ENCODE measurements around the gene IGF2BP1.
"Not testable (repeated sequence)": the region's sequence is repeated elsewhere in the genome, so short reads cannot be mapped to it uniquely, and the experiment has no call there.

The IGF2BP1 gene

GRCh38 chr17:49055181-49055927 is 58.2 kb downstream of the IGF2BP1 start:
- DNase-seq, result no peak

DNA sequence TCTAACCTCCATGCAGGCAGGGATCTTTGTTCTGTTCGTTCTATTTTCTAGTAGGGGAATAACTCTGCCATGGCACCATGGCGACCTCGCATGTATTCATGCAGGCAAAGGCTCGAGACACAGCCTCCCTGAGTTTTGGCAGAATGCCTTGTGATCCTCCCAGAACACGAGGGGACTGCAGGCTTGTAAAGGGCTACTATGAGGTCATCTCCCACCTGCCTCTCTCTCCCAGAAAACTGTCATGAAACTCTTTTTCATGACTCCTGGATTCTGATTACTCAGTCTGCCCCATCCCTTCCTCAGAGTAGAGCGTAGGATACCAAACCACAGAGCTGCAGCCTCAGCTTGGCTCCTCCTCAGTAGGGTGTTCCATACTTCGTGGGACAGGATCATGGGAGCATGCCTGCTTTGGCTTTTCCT is 64.3 kb downstream of the IGF2BP1 start:
- DNase-seq, result no peak

DNA sequence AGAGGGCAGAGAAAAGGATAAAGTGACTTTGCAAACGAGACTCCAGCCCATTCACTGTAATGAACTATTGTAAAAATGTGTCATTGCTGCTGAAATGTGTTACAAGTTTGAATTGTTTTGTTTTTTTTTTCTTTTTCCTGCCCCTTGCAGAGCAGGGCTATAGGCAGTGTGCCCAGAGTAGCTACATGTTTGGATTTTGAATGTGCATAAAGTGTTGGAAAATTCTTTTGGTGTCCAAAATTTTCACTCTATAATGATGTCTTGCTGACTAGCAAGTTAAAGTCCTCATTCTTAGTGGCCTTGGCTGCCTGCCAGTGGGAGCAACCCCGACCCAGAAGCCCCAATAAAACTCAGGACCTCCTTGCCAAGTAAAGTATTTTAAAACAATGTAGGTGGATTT is 66.5 kb downstream of the IGF2BP1 start:
- no peak for DNase-seq

GRCh38 chr17:49067163-49067562 is 70.0 kb downstream of the IGF2BP1 start:
- DNase-seq, result no peak

DNA sequence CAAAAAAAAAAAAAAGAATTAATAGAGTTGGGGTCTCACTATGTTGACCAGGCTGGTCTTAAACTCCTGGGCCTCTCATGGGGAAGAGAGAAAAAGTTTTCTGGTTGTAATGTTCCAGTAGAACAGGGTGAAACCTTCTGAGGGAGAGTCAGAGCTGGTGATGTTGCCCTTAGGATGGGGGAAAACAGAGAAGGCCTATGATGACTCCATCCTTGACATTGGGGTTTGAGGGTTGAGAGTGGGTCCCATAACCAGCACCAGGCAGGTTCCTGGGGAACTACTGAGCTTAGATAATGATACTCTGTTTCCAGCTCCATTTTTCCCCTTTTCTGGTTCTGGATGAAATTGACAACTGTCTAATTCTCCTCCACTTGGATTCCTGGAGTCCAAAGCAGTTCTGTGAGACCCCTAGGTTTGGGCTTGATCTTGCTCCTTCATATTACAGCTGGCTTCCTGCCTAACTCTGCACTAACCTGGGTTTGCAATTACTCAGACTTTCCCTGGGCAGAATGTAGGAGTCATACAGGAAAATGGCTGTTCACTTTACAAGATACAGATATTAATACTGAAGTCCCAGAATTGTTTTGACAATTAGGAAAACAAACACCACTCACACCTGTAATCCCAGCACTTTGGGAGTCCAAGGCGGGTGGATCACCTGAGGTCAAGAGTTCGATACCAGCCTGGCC is 72.5 kb downstream of the IGF2BP1 start:
- DNase-seq, result no peak

DNA sequence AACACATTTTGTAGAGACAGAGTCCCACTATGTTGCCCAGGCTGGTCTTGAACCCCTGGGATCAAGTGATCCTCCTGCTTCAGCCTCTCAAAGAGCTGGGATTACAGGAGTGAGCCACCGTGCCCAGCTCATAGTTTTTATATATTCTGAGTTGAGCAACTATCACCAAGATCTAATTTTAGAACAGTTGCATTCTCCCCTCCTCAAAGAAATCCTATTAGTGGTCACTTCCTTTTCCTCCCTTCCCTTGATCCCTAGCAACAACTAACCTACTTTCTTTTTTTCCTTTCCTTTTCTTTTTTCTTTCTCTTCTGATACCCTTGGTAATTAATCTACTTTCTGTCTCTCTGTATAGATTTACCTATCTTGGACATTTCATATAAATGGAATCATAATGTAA is 73.9 kb downstream of the IGF2BP1 start:
- no peak for DNase-seq

DNA sequence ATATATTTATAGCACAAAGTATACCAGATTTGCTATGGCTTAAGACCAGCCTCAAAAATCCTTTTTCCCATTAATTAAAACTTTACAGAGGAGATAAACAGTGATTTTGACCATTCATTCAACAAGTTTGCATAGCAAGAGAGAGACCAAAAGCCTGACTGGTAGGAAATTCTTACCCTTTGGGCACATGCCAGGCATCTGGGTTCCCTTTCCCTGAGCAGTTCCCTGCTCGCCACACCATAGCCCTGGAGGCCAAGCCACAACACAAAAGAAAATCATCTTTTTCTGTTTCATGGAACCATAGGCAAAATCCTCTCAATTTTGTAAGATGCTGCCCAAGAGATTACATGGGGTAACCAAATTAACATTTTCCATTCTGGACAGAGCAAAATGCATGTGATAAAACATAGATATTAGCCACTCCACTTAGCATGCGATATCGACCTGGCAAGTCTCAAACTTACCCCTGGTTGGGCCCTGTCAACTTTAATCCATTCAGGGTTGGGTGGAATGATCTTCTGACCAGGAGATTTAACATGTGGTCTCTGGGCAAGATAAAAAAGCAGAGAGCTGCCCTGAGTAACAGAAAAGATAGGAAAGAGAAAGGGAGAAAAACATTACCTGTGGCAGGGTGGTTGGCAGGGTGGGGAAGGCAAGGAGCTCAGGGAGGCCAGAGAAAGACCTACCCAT is 77.8 kb downstream of the IGF2BP1 start:
- no peak for DNase-seq

DNA sequence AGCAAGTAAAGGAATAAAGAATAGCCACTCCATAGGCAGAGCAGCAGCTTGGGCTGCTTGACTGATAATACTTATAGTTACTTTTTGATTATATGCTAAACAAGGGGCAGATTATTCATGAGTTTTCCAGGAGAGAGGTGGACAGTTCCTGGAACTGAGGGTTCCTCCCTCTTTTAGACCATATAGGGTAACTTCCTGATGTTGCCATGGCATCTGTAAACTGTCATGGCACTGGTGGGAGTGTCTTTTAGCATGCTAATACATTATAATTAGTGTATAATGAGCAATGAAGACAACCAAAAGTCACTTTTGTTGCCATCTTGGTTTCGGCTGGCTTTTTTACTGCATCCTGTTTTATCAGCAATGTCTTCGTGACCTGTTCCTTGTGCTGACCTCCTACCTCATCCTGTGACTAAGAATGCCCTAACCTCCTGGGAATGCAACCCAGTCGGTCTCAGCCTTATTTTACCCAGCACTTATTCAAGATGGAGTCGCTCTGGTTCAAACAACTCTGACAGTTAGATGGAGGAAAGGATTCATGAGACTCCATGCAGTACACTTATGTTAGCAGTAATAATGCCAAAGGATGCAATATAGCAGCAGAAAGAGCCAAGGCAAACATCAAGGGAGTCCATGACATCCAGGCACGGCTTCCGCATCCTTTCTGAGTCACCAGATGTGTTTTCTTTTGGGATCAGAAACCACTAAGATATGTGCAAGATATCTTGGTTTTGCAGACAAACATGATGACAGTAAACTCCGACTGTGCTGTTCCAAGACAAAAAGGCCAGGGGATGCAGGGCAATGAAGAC is 79.6 kb downstream of the IGF2BP1 start:
- no peak for DNase-seq

DNA sequence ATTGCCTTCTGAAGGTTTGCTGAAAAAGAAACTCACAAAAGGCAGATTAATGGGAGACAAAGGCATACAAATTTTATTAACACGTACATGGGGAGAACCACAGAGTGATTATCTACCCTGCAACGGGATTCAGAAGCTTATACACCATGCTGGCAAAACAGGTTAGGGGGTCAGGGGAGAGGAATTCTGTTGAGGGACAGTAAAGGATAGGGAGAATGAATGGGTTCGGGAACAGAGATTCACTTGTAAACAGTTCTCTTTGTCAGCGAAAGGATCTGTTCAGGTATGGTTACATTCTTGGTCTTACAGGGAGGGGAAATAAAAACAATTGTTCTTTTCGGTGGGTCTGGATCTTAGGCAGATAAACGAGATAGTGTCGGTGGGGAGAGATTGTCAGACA is 81.1 kb downstream of the IGF2BP1 start:
- DNase-seq, result no peak

DNA sequence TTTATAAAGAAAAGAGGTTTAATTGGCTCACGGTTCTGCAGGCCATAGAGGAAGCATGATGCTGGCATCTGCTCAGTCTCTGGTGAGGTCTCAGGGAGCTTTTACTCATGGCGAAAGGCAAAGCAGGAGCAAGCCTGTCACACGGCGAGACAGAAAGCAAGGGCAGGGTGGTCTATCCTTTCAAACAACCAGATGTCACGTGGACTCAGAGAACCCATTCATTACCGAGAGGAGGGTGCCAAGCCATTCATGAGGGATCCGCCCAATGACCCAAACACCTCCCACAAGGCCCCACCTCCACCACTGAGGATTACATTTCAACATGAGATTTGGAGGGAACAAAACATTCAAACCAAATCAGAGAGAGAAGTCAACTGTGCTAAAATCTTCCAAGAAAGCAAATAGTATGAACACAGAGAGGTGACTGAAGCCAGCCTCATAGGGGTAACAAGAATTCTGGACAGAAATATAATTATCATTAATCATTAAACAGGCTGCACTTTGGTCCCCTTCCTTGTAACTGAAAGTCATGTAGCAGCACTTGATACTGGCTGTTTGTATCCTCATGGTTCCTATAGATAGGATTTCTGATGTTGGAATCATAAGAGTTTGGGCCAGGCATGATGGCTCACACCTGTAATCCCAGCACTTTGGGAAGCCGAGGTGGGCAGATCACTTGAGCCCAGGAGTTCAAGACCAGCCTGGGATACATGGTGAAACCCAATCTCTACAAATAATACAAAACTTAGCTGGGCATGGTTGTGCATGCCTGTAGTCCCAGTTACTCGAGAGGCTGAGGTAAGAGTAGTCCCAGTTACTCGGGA is 82.9 kb downstream of the IGF2BP1 start:
- DNase-seq, result no peak

- DNase-seq, result no peak
Measured at GRCh38 chr17:49082231-49082630, 85.0 kb downstream of the IGF2BP1 start.

- not testable (repeated sequence) for DNase-seq
Measured at GRCh38 chr17:49085046-49085445, 87.9 kb downstream of the IGF2BP1 start.

DNA sequence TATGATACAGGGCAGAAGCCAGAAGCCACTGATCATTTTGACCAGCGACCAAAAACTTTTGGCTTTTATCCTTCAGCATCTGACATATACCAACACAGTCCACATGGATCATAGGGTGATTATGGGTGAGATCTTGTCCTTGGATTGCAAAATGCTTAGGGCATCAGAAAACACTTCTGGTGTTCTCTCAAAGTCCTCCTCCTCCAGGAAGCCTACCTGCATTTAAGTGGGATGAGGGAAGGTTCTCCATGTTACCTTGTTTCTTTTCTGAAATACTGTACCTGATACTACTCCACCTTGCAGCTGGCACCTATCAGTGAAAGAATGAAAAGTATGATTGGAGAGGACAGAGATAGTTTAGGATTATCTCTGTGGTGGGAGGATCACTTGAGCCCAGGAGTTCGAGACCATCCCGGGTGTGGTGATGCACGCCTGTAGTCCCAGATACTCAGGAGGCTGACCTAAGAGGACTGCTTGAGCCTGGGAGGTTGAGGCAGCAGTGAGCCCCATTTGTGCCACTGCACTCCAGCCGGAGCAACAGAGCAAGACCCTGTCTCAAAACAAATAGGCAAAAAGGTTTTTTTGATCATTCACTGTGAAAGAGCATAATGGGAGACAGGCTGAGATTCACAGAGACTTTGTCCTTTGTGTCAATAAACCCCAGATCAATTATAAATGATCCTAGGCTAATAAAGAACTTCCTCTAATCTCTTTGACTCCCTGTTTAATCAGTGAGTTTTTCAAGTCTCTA is 88.6 kb downstream of the IGF2BP1 start:
- no peak for DNase-seq

DNA sequence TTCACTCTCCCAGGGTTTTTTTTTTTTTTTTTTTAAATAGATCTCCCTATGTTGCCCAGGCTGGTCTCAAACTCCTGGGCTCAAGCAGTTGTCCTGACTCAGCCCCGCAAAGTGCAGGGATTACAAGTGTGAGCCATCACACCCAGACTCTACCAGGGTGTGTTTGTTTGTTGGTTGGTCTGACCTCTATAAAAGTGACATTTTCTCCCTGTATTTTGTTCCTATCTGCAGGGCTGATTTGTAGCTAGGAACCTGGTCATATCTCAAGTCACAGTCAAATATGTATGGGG is 89.1 kb downstream of the IGF2BP1 start:
- DNase-seq, result no peak

DNA sequence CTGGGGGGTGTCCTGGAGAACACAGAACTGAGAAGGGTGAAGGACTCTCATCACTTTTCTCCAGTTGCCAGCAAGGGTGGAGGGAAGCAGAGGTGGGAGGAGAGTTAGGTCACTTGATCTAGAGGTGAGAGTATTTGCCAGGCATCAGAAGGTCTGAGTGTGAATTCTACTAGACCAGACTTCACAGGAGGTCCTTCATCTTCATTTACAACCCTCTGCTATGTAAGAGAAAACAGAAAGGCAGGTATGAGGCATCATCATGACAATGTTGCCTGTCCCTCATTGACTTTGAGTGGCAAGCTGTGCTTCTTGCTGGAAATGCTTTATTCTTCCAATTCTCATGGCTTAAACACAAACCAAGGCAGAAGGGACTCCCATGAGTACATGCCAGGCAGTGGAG is 89.5 kb downstream of the IGF2BP1 start:
- DNase-seq, result no peak

DNA sequence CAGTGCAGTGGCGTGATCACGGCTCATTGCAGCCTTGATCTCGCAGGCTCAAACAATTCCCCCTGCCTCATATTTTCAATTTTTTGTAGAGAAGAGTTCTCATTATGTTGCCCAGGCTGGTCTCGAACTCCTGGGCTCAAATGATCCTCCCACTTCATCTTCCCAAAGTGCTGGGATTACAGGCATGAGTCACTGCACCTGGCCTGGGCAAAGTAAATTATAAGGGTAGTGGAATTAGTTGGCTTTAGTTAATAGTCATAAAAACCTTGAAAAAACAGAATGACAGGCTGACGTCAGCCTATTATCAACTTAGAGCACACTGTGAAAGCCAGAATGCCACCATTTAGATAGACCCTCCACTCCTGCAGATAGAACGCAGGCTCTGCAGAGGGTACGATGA is 91.9 kb downstream of the IGF2BP1 start:
- DNase-seq, result no peak

DNA sequence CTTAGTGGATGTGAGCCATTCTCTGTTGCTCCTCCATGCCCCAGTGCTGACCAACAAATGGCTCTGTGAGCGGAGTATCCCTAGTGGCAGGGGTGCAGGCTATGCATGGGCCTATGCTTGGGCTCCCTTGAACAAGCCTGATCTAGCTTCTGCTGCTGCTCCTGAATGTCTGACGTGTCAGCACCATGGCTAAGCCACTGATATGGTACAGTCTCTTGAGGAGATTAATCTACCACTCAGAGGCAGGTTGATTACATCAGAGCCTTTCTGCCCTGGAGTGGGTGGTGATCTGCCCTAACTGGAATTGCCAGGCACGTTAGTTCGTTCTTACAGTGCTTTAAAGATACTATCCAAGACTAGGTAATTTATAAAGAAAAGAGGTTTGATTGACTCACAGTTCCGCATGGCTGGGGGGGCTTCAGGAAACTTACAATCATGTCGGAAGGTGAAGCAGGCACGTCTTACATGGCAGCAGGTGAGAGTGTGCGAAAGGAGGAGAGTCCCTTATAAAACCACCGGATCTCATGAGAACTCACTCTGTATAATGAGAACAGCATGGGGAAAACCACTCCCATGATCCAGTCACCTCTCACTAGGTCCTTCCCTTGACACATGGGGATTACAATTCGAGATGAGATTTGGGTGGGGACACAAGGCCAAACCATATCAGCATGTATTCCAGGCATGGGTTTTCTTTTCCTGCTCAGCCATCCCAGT is 93.9 kb downstream of the IGF2BP1 start:
- no peak for DNase-seq

- no peak for DNase-seq
Measured at GRCh38 chr17:49093131-49093530, 95.9 kb downstream of the IGF2BP1 start.

DNA sequence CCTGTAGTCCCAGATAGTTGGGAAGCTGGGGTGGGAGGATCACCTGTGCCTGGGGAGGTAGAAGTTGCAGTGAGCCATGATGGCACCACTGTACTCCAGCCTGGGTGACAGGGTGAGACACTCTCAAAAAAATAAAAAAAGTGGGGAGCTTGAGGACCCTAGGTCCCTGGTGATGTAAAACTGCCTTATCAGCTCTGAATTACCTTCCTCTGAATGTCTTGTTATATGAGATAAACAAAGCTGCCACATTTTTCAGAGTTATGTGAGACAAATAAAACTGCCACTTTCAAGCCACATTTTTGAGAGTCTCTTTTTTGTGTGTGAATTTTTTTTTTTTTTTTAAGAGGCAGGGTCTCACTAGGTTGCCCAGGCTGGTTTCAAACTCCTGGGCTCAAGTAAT is 103.4 kb downstream of the IGF2BP1 start:
- DNase-seq, result no peak

- no peak for DNase-seq
Measured at GRCh38 chr17:49101054-49101534, 103.9 kb downstream of the IGF2BP1 start.

DNA sequence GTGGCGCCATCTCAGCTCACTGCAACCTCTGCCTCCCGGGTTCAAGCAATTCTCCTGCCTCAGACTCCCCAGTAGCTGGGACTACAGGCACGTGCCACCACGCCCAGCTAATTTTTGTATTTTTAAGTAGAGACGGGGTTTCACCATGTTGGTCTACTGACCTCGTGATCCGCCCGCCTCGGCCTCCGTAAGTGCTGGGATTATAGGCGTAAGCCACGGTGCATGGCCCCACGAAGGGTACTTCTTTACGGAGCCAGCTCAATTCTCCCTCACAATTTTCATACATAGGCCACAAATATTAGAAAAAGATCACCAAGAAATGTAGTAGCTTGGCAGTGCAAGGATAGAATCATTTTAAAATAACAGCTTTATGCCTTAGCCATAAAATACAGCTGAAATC is 106.2 kb downstream of the IGF2BP1 start:
- not testable (repeated sequence) for DNase-seq

All from NCI-H446 treated with DMSO at 0.1 percent for 48 hours (cell line).